ENCODE measurements around the gene MEGF6. TPM values are rescaled to one million over a fixed set of nuclear protein-coding genes. Genes with fewer than 3 reads are reported as not detected.

MEGF6 gene, protein sequence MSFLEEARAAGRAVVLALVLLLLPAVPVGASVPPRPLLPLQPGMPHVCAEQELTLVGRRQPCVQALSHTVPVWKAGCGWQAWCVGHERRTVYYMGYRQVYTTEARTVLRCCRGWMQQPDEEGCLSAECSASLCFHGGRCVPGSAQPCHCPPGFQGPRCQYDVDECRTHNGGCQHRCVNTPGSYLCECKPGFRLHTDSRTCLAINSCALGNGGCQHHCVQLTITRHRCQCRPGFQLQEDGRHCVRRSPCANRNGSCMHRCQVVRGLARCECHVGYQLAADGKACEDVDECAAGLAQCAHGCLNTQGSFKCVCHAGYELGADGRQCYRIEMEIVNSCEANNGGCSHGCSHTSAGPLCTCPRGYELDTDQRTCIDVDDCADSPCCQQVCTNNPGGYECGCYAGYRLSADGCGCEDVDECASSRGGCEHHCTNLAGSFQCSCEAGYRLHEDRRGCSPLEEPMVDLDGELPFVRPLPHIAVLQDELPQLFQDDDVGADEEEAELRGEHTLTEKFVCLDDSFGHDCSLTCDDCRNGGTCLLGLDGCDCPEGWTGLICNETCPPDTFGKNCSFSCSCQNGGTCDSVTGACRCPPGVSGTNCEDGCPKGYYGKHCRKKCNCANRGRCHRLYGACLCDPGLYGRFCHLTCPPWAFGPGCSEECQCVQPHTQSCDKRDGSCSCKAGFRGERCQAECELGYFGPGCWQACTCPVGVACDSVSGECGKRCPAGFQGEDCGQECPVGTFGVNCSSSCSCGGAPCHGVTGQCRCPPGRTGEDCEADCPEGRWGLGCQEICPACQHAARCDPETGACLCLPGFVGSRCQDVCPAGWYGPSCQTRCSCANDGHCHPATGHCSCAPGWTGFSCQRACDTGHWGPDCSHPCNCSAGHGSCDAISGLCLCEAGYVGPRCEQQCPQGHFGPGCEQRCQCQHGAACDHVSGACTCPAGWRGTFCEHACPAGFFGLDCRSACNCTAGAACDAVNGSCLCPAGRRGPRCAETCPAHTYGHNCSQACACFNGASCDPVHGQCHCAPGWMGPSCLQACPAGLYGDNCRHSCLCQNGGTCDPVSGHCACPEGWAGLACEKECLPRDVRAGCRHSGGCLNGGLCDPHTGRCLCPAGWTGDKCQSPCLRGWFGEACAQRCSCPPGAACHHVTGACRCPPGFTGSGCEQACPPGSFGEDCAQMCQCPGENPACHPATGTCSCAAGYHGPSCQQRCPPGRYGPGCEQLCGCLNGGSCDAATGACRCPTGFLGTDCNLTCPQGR (N-terminal part only)
- under 1 TPM; 0.43 to 0.98 (median 0.84) TPM for total RNA-seq

DNA sequence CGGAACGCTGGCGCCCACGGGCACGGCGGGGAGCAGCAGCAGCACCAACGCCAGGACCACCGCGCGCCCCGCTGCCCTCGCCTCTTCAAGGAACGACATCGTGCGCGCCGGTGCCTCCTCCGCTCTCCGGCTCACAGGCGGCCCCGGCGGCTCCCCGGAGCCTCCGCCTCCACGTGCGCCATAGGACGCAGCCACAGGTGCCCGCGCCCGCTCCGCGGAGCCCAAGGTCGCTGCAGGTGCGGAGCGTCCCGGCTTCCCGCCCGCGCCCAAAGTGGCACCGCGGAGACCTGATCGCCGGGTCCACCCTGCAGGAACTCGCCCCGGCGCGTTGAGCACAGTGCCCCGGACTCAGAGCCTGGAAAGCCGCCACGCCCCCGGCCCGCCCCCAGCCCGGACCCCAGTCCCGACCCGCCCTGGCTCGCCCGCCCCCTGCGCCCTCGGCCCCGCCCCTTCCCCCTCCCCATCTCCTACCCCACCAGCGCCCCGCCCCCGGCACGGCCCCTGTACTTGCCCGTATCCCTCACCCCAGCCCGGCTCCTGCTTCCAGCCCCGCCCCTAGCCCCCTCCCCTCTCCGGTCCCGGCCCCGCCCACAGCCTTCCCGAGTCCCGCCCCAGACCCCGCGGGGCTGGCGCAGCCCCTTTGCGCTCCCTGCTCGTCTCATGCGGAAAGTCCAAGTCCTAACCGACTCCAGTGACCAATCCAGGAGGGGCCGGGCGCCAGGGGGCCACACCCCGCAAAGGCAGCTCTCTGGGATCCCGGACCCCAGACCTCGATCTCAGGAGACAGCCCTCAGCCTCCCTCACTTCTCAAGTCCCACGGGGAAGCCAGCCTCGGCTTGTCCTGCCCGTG lies at the start of gene MEGF6:
Gene MEGF6 (minus strand): TSS at position 339 of the 850 bp plus-strand sequence. CDS start 240 bp downstream, at position 99.
- H3K4me3 Mint-ChIP-seq = peak within 1 kb of the TSS; percentile 72

GRCh38 chr1:3660704-3661103 lies 49.4 kb upstream of the MEGF6 start:
- H3K9me3 Mint-ChIP-seq = no peaks in the 10 kb centered on the region
- ATAC-seq = peak in 1 of 2 donors; percentile 14
- peaks cover 23% of the 10 kb centered on the region for H3K27me3 Mint-ChIP-seq (ENCODE audit: low read depth)
- H3K4me1 Mint-ChIP-seq (ENCODE audit: low read depth) = no peaks in the 10 kb centered on the region
- H3K36me3 Mint-ChIP-seq (ENCODE audit: insufficient read depth) = no peaks in the 10 kb centered on the region
- no peak for DNase-seq
- no peak overlapping the region for H3K4me3 Mint-ChIP-seq

More for the DNA sequence above, at the start of gene MEGF6:
- Mint-ChIP-seq H3K9me3 (no peaks in the 10 kb centered on the region), H3K27me3 (ENCODE audit: low read depth) (peaks cover 17% of the 10 kb centered on the region), H3K4me1 (ENCODE audit: low read depth) (peaks cover 6% of the 10 kb centered on the region), H3K36me3 (ENCODE audit: insufficient read depth) (no peaks in the 10 kb centered on the region)
- ATAC-seq (peak; percentile 80 to 82), DNase-seq (peak; percentile 69)

DNA sequence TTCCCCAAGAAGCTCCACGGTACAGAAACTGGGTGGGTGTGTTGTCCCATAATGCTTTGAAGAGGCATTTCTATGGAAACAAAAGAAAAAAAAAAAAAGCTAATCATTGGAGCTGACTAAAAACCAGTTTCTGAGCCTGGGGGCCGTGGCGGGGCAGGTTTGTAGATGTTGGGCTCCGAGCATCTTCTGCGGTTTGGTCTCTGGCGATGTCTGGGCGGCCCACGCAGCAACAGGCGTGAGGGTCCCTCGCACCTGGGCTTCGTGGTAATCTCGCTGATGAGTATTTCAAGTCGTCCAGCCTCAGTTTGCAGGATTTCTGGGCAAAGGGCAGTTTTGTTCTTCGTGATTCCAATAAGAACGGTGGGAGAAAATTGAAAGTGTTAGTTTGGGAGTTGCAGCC lies 47.8 kb upstream of the MEGF6 start:
- Mint-ChIP-seq H3K9me3 (no peaks in the 10 kb centered on the region), H3K27me3 (ENCODE audit: low read depth) (peaks cover 39% of the 10 kb centered on the region)

DNA sequence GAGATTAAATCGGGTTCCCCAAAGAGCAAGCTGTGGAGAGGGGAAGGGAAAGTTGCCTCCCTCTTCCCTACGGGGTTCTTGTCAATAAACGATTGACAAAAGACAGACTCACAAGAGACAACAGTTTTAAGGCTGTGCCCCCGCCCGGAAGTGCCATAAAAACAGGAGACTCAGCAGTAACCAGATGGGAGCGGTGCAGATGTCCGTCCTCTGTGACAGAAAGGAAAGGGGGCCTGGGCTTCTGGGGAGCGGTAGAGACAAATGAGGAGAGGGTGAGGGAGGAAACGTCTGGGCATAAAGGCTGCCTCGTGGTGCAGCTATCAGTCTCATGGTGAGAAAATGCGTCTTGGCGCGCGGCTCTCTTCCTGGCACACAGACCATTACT lies 46.9 kb upstream of the MEGF6 start:
- no peaks in the 10 kb centered on the region for H3K36me3 Mint-ChIP-seq (ENCODE audit: insufficient read depth)
- peaks cover 47% of the 10 kb centered on the region for H3K27me3 Mint-ChIP-seq (ENCODE audit: low read depth)
- DNase-seq (no peak), ATAC-seq (no peak)
- no peak overlapping the region for H3K4me3 Mint-ChIP-seq
- H3K9me3 Mint-ChIP-seq = no peaks in the 10 kb centered on the region
- H3K4me1 Mint-ChIP-seq (ENCODE audit: low read depth) = no peaks in the 10 kb centered on the region

More for the DNA sequence above, 47.8 kb upstream of the MEGF6 start:
- Mint-ChIP-seq H3K4me1 (ENCODE audit: low read depth) (no peaks in the 10 kb centered on the region), H3K36me3 (ENCODE audit: insufficient read depth) (no peaks in the 10 kb centered on the region), H3K4me3 (no peak overlapping the region)
- DNase-seq = no peak
- ATAC-seq = no peak

GRCh38 chr1:3657578-3658230 lies 46.4 kb upstream of the MEGF6 start:
- no peaks in the 10 kb centered on the region for H3K9me3 Mint-ChIP-seq
- no peaks in the 10 kb centered on the region for H3K36me3 Mint-ChIP-seq (ENCODE audit: insufficient read depth)
- no peak for ATAC-seq
- no peak for DNase-seq
- no peaks in the 10 kb centered on the region for H3K4me1 Mint-ChIP-seq (ENCODE audit: low read depth)
- peaks cover 49% of the 10 kb centered on the region for H3K27me3 Mint-ChIP-seq (ENCODE audit: low read depth)
- H3K4me3 Mint-ChIP-seq = no peak overlapping the region

GRCh38 chr1:3657096-3657475 lies 45.8 kb upstream of the MEGF6 start:
- no peaks in the 10 kb centered on the region for H3K9me3 Mint-ChIP-seq

GRCh38 chr1:3656450-3657095 lies 45.3 kb upstream of the MEGF6 start:
- peak; percentile 13 to 32 for ATAC-seq
- no peak for DNase-seq
- H3K27me3 Mint-ChIP-seq (ENCODE audit: low read depth) = peaks cover 49% of the 10 kb centered on the region
- H3K36me3 Mint-ChIP-seq (ENCODE audit: insufficient read depth) = no peaks in the 10 kb centered on the region
- no peaks in the 10 kb centered on the region for H3K4me1 Mint-ChIP-seq (ENCODE audit: low read depth)
- no peaks in the 10 kb centered on the region for H3K9me3 Mint-ChIP-seq
- no peak overlapping the region for H3K4me3 Mint-ChIP-seq

More at GRCh38 chr1:3657096-3657475, 45.8 kb upstream of the MEGF6 start:
- ATAC-seq (no peak), DNase-seq (no peak)
- H3K4me1 Mint-ChIP-seq (ENCODE audit: low read depth) = no peaks in the 10 kb centered on the region
- H3K27me3 Mint-ChIP-seq (ENCODE audit: low read depth) = peaks cover 49% of the 10 kb centered on the region
- H3K4me3 Mint-ChIP-seq = no peak overlapping the region
- H3K36me3 Mint-ChIP-seq (ENCODE audit: insufficient read depth) = no peaks in the 10 kb centered on the region

DNA sequence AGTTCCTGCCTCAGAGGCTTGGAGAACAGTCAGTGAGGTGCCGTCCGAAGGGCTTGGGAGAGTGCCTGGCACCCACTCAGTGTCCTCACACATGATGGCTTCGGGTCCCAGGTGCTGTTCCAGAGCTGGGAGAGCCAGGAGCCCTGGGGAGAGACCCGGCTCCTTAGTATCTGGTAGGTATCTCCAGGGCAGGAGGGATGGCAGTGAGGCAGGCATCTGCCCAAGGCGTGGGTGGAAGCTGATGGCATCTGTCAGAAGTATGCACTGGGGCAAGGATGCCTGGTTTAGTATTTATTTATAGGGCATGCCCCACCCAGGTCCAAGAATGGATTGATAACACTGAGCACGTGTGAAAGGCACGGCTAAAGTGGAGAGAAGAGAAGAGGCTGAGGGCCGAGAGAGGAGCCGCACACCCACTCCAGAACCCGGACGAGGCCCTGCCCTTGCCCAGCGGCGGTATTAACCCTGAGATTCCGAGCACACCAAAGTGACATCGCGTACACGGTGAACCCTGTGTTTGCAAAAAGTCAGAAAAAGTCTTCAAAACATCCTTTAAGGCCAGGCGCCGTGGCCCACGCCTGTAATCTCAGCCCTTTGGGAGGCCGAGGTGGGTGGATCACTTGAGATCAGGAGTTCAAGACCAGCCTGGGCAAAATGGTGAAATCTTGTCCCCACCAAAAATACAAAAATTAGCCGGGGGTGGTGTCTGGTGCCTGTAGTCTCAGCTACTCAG lies 43.4 kb upstream of the MEGF6 start:
- no peak for ATAC-seq
- no peaks in the 10 kb centered on the region for H3K36me3 Mint-ChIP-seq (ENCODE audit: insufficient read depth)
- no peaks in the 10 kb centered on the region for H3K9me3 Mint-ChIP-seq
- H3K4me1 Mint-ChIP-seq (ENCODE audit: low read depth) = peaks cover 11% of the 10 kb centered on the region
- H3K4me3 Mint-ChIP-seq = no peak overlapping the region
- H3K27me3 Mint-ChIP-seq (ENCODE audit: low read depth) = peaks cover 56% of the 10 kb centered on the region
- no peak for DNase-seq

DNA sequence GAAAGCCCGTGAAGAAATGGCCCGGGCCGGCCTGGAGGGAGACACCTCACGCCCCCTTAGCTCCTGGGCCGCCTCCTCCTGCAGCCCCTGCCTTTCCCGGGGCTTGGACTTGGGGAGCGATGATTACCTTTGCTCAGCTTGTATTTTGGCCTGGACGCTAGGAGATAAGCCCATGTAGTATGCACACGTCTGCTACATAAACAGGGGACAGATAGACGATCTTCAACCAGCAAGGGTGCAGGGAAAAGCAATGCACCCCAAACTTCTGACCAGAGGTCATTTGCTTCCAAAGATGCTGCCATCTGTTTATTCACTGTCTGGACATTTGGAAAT lies 41.9 kb upstream of the MEGF6 start:
- Mint-ChIP-seq H3K4me1 (ENCODE audit: low read depth) (peaks cover 22% of the 10 kb centered on the region), H3K4me3 (peak overlapping the region; percentile 19), H3K9me3 (no peaks in the 10 kb centered on the region)

DNA sequence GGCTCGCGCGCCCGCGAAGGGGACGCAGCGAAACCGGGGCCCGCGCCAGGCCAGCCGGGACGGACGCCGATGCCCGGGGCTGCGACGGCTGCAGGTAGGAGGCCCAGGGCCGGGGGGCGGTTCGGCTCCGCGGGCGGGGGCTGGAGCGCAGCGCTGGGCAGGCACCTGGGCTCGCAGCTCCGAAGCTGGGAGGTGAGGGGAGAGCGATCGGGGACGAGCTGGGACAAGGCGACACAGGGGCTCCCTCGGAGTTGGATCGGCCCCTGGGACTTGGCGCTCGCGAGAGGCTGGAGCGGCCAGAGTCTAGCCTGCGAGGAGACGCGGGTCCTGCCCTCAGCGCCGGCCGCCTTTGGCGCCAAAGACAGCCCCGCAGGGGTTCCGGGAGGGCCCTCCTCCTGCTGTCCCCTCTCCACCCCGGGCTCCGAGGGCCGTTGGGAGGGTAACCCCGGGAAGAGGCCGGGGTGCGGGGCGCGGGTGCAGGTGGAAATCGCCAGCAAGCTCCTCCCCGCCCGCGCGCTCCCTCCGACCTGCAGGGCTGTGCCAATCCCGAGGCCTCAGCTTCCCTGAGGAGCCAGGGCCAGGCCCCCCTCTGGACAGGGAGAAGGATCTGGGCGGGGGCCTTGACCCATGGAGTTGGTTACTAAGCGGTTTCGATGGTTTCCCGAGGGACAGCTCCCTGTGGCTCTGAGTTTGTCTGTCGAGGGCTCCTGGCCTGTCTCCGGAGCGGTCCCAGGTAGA lies 41.4 kb upstream of the MEGF6 start:
- ATAC-seq = no peak
- Mint-ChIP-seq H3K27me3 (ENCODE audit: low read depth) (peaks cover 49% of the 10 kb centered on the region), H3K36me3 (ENCODE audit: insufficient read depth) (no peaks in the 10 kb centered on the region), H3K4me3 (peak overlapping the region; percentile 19), H3K4me1 (ENCODE audit: low read depth) (peaks cover 27% of the 10 kb centered on the region), H3K9me3 (no peaks in the 10 kb centered on the region)
- no peak for DNase-seq

More for the DNA sequence above, 41.9 kb upstream of the MEGF6 start:
- ATAC-seq (no peak), DNase-seq (no peak)
- H3K27me3 Mint-ChIP-seq (ENCODE audit: low read depth) = peaks cover 51% of the 10 kb centered on the region
- H3K36me3 Mint-ChIP-seq (ENCODE audit: insufficient read depth) = no peaks in the 10 kb centered on the region

- H3K4me3 Mint-ChIP-seq = peak within 1 kb of the TSS; percentile 48
These were observed 40.7 kb upstream of the MEGF6 start, which contains the start of gene TP73 for GRCh38 chr1:3651930-3652547. Gene TP73, plus strand, starts transcription at chr1:3652516. Its CDS starts 29,850 bp downstream, at chr1:3682366.

More at GRCh38 chr1:3651930-3652547, 40.7 kb upstream of the MEGF6 start, which contains the start of gene TP73:
- Mint-ChIP-seq H3K27me3 (ENCODE audit: low read depth) (peaks cover 42% of the 10 kb centered on the region), H3K4me1 (ENCODE audit: low read depth) (peaks cover 28% of the 10 kb centered on the region), H3K36me3 (ENCODE audit: insufficient read depth) (no peaks in the 10 kb centered on the region), H3K9me3 (no peaks in the 10 kb centered on the region)
- ATAC-seq (no peak), DNase-seq (no peak)
